Anterior cingulate cortex (tissue), 58 donors: ENCODE results near the gene SUCO.
"Not testable (repeated sequence)": the region's sequence is repeated elsewhere in the genome, so short reads cannot be mapped to it uniquely, and the experiment has no call there.

Experiments
- DNase-seq, 58 donors: peaks; one replicate each; lab custom pipeline; 2025; lab: John Stamatoyannopoulos, UW

Gene SUCO

DNA sequence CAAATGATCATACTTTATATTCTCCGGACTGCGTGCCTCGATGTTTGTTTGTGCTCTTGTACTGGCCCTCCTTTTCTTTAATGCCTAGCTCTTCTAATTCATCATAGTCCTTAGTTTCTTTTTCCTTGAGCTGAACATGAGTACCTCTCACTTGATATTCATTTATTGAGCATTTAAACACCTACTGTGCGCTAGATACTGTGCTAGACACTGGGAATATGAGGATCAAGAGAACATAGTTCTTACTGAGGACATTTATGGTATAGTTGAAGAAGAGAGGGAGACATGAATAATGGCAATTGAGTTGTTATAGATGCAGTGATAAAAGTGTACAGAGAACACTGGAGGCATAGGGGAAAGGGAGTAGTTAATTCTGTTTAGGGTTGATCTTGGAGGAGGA, 22.0 kb downstream of the SUCO start:
- no peak for DNase-seq

DNA sequence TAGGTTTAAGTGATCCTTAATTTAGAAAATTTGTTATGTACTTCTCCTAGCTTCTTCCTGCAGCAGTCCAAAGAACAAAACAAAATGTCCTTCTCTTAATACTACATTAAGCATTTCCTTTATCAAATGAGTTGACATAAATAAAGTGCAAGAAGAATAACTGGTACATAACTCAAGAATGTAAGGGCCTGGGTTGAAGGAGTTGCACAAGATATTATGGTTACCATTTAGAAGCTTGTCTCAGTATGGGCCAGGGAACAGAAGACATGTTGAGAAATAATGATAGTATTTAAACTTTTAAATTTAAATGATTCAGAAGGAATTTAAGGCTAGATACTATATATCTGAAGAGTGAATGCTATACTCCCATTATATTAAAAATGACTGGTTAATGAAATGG, 23.5 kb downstream of the SUCO start:
- DNase-seq = no peak

DNA sequence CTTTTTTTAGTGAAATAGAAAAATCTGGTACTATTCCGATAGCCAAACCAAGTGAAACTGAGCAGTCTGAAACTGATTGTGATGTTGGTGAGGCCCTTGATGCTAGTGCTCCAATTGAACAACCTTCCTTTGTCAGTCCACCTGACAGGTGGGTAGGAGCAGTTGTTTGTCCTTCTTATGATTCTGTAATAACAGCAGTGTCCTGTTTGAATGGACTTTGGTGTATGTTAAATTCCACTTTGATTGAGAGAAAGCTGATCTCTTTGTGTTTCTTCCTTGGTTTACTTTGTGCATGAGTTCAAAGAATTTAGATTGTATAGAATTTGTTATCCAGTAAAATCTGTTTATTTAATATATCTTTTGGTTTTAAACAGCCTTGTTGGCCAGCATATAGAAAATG, 24.3 kb downstream of the SUCO start:
- DNase-seq = no peak

DNA sequence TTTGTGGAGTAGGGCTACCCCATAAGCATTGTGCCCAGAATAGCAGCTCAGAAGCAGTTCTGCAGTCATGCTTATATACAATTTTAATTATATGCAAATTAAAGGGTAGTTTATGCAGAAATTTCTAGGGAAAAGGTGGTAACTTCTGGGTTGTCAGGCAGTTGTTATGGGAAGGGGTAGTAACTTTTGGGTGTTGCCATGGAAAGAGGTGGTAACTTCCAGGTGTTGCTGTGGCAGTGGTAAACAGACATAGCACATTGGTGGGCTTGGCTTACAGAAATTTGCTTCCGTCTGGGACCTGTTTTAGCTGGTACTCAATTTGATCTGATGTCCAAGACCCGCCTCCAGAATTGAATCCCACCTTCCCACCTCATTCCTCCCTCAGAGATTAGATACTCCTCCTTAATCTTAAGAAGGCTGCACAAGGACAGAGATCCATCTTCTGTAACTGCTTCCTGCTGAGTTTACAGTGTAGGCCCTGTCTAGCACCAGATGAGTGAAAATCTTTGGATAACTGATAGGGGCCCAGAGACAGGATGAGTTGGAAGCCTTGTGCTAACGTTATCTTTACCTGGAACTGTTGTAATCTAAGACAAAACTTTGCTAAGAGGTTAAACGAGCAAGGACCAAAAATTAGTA, 26.7 kb downstream of the SUCO start:
- no peak for DNase-seq

DNA sequence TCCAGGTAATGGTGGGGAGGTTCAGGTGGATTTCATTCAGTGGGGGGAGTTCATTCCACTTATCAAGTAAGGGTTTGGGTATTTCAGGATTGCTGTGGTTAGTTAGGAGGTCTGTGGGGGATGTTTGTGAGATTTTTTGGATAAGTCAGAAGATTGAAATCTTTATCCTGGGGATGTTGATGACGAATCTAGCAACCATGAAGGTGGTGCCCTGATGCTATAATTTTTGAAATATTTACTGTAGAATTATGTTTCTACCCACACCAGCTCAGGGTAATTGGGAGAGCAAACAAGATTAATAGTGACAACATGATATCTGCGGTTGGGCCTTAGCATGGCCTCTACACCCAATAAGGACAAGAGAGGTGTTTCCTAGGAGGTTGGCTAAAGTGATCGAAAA, 28.3 kb downstream of the SUCO start:
- no peak for DNase-seq

DNA sequence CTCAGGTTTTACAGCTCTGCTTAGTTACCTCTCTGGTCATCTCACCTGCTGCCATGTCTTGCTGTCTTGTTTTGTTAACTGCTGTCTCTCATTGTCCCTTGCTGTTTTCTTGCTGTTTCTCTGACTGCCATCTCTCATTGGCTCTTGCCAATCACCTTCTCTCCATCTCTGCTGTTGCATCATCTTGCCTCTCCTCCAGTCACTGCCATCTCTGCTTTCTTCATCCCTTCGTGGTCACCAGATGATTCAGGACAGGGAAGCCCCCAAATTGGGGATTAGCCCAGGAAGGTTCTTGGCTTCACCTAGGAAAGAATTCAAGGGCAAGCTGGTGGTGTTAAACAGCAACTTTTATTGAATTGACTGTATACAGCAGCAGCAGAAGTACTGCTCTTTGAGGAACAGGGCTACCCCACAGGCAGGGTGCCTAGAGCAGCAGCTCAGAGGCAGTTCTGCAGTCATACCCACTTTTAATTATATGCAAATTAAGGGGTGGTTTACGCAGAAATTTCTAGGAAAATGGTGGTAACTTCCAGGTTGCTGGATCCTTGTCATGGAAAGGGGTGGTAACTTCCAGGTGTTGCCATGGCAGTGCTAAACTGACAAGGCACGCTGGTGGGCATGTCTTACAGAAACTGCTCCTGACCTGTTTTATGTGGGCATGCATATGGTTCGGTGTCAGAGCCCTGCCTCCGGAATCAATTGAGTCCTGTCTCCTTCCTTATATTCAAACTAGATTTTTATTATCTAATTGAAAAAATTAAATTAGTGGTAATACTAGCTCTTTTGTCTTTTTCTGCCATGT, 33.4 kb downstream of the SUCO start:
- DNase-seq = no peak

DNA sequence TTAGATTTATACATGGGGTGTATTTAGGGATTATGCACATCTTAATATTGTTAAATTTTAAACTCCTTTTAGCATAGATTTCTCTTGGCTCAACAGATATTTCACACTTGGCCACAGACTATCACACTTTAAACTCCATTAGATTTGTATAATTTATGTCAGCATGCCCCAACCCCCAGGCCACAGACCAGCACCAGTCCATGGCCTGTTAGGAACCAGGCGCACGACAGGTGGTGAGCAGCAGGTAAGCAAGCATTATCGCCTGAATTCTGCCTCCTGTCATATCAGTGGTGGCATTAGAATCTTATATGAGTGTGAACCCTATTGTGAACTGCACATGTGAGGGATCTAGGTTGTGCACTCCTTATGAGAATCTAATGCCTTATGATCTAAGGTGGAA, 34.8 kb downstream of the SUCO start:
- no peak for DNase-seq

DNA sequence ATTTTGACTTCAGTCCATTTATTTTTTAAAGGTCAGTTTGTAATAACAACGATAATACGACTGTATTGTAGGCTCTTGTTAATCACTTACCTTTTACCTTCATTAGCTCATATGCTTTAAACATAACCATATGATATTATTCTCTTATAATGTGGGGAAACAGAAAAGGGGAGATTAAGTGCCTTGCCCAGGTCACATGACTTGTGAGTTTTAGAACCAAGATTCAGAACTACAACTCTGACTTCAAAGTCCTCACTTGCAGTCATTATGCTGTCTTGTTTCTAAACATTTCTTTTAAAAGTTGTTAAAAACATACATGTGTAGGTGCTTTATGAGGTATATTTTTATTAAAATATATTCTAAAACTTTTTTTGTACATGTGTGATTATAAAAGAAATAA, 41.1 kb downstream of the SUCO start:
- DNase-seq = no peak

DNA sequence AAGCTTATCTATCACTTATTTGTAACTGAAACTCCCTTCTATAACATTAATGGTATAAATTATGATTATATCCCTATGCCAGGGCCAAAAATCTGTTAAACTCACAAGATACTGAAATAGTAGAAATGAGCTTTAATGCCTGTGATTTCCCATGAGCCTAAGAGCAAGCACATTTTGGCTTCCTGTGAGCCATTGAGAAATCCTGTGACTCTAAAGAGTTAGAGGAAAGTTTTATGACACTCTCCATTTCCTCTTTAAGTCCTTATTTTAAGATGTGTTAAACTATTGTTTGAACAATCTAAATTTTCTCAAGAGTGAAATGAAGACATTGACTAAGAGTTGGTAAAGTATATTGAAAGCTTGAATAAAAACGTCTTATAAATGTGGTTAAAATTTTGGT, 45.6 kb downstream of the SUCO start:
- DNase-seq = no peak

DNA sequence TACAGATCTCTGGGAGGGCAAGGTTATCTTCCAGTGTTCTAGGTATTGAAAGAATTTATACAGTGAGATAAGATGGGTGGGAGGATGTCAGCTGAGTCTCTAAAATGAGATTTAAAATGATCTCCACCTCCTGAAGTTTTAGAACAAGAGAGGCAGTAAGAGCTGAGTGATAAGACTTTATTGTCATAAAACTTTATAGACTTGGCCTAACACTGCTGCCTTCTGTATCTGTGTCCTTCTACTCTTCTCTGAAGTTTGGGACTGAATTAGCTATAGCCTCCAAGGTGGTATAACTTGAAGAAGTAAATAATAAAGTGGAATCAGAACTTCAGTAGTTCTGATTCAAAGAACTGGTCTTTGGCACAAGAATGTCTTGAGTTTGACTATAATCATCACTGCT, 48.3 kb downstream of the SUCO start:
- no peak for DNase-seq

DNA sequence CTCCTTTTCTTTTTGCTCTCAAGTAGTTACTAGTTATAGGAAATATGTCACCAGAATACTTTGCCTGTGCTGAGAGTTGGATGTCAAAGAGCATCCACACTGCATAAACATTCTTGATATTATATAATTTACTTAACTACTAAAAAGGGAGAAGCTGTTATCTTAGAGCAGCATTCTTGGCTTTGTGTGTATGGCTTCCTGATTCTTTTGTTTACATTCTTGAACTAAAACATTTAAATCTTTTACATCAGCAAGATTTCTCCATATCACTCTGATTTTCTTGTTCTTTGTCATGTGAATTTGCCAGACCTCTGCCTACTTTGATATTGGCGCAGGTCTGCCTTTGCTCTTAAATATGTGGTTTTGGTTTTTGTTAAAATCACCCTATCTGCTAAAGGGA, 48.8 kb downstream of the SUCO start:
- no peak for DNase-seq

DNA sequence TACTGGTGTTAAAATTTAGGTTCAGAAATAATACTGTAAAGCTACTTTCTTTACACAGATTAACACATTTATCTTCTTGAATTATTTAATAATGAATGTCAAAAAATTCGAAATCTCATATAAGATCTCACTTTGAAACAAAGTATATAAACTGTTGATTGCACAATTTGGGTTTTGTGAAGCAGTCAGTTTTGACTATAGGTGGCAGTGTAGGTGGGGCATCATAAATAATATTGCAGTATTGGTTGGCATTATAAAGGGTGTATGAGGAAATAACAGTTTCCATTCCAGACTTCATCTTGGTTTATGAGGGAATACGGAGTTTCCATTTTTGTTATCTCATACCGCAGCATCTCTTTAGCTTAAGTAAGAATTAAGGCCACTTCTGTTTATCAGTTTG, 49.9 kb downstream of the SUCO start:
- no peak for DNase-seq

DNA sequence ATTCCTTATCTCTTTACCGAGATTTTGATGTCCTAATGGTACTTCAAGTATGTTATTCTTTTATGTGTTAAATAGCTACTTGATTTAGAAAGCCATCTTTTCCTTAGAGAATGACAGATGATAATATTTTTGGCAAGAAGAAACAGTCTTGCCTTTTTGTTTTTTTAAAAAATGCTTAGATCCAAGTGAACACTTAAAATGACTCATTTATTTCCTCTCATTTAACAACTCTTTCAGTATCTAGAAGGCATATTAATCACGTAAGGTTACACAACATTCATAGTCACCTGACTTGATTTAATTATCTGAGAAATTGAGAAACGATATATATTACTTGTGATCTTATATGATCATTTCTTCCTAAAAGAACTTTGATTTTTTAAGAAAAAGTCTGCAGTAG, 52.4 kb downstream of the SUCO start:
- DNase-seq = no peak

DNA sequence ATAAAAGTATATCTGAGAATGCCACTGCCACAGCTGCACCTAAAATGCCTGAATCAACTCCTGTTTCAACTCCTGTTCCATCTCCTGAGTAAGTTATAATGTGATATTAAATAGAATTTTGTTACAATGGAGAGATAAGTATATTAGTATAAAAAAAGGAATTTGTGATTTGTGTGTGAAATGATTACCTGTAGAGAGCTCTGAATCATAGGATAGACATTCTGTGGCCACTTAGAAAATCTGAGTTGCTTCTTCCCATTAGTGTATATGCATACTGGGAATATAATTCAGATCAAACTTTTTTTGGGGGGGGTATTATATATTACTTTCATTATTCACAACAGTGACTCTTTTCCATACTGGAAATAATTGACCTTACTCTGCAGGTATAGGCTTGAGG, 52.9 kb downstream of the SUCO start:
- DNase-seq = no peak

DNA sequence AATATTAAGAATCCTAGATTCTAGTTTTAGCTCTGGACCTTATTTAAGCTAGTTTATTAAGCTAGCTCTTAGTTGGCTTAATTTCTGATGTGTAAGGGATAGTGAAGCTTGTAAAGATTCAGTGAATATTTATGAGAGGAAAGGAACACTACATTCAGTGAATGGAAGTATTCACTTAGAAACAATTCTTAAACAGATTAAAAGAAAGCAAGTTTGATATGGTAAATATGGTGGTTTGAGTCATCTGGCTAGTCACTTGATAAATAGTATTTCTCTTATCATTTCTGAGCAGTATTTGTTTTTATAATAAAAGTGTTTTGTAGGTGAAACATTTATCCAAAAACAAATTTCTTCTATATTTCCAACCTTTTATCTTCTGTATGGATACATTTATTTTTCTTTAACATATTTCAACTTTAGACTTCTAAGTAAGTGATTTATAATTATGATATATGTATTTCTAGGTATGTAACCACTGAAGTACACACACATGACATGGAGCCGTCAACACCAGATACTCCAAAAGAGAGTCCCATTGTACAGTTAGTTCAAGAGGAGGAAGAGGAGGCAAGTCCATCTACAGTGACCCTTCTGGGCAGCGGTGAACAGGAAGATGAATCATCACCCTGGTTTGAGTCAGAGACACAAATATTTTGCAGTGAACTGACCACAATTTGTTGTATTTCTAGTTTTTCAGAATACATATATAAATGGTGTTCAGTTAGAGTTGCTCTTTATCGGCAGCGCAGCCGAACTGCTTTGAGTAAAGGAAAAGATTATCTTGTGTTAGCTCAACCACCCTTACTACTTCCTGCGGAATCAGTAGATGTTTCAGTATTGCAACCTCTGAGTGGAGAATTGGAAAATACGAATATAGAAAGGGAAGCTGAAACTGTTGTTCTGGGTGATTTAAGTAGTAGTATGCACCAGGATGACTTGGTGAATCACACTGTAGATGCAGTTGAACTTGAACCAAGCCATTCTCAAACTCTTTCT, 55.6 kb downstream of the SUCO start:
- no peak for DNase-seq

DNA sequence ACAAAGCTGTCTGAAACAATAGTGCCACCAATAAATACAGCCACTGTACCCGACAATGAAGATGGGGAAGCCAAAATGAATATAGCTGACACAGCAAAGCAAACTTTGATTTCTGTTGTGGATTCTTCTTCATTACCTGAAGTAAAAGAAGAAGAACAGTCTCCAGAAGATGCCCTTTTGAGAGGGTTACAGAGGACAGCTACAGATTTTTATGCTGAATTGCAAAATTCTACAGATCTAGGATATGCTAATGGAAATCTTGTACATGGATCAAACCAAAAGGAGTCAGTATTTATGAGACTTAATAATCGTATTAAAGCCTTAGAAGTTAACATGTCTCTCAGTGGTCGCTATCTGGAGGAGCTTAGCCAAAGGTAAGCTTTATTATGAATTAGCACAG, 56.6 kb downstream of the SUCO start:
- DNase-seq = no peak

DNA sequence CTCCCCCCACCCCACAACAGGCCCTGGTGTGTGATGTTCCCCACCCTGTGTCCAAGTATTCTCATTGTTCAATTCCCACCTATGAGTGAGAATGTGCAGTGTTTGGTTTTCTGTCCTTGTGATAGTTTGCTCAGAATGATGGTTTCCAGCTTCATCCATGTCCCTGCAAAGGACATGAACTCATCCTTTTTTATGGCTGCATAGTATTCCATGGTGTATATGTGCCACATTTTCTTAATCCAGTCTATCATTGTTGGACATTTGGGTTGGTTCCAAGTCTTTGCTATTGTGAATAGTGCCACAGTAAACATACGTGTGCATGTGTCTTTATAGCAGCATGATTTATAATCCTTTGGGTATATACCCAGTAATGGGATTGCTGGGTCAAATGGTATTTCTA, 58.5 kb downstream of the SUCO start:
- not testable (repeated sequence) for DNase-seq

DNA sequence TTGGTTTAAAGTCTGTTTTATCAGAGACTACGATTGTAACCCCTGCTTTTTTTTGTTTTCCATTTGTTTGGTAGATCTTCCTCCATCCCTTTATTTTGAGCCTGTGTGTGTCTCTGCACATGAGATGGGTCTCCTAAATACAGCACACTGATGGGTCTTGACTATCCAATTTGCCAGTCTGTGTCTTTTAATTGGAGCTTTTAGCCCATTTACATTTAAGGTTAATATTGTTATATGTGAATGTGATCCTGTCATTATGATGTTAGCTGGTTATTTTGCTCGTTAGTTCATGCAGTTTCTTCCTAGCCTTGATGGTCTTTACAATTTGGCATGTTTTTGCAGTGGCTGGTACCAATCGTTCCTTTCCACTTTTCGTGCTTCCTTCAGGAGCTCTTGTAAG, 62.1 kb downstream of the SUCO start:
- DNase-seq = not testable (repeated sequence)

DNA sequence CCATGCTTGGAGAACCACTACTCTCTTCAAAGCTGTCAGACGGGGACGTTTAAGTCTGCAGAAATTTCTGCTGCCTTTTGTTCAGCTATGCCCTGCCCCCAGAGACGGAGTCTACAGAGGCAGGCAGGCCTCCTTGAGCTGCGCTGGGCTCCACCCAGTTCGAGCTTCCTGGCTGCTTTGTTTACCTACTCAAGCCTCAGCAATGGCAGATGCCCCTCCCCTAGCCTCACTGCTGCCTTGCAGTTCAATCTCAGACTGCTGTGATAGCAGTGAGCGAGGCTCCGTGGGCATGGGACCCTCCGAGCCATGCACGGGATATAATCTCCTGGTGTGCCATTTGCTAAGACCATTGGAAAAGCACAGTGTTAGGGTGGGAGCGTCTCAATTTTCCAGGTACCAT, 63.8 kb downstream of the SUCO start:
- DNase-seq = not testable (repeated sequence)

DNA sequence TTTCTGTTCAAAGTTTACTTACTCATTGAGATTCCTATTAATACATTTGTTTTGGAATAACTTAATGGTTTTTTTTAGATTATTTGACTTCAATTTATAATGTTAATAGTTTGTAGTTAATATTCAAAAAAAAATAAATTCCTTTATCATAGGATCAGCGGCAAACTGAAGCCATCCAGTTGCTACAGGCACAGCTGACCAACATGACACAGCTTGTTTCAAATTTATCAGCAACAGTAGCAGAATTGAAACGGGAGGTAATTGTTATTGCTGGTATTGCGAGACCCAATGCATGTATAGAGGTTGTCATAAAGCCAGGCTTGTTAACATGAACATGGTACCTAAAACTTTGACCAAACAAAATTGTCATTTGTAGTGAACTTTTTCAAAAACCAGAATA, 67.0 kb downstream of the SUCO start:
- no peak for DNase-seq

DNA sequence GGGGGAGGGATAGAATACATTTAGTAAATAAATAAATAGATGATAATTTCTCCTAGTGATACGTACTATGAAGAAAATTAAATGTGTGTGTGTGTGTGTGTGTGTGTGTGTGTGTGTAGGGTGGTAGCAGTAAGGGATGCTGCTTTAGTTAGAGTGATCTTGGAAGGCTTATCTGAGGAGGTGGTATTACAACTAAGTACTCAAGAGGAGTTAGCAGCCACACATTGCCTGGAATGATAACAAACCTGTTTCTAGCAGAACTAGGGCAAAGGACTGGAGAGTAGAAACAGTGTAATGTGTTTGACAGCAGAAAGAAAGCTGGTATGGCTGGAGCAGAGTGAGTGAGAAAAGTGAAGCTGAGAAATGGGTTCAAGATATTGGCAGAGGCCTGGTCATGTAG, 67.7 kb downstream of the SUCO start:
- DNase-seq = no peak
